Stimulated activated CD4-positive, alpha-beta T cell treated with anti-CD3 and anti-CD28 coated beads, Interleukin-15, amount 100 ng/mL, for 48 hours (primary cell): ENCODE measurements around the gene APCDD1L.
"Not testable (repeated sequence)": the region's sequence is repeated elsewhere in the genome, so short reads cannot be mapped to it uniquely, and the experiment has no call there.

Experiments used
- DNase-seq, 2 donors: peaks; one replicate each; pipeline ENCODE4 v3.0.0-alpha.2; 2020; ENCODE audit warnings: low read depth in 2 of 2

APCDD1L gene

GRCh38 chr20:58440021-58440767 is 75.0 kb downstream of the APCDD1L start:
- no peak for DNase-seq

- DNase-seq, result no peak
These were observed 76.0 kb downstream of the APCDD1L start for GRCh38 chr20:58438970-58439808.

GRCh38 chr20:58436868-58437645 is 78.1 kb downstream of the APCDD1L start:
- DNase-seq, result no peak

- DNase-seq, result no peak
These were observed 80.0 kb downstream of the APCDD1L start for GRCh38 chr20:58435237-58435636.

GRCh38 chr20:58434326-58434725 is 80.9 kb downstream of the APCDD1L start:
- DNase-seq, result no peak

- DNase-seq, result no peak
These were observed 81.4 kb downstream of the APCDD1L start for GRCh38 chr20:58433759-58434158.

GRCh38 chr20:58433029-58433647 is 82.1 kb downstream of the APCDD1L start:
- no peak for DNase-seq

- DNase-seq, result no peak
These were observed 82.8 kb downstream of the APCDD1L start for GRCh38 chr20:58432186-58432954.

GRCh38 chr20:58431134-58431533 is 84.1 kb downstream of the APCDD1L start:
- no peak for DNase-seq

- no peak for DNase-seq
These were observed 85.9 kb downstream of the APCDD1L start for GRCh38 chr20:58429303-58429702.

- DNase-seq, result no peak
These were observed 86.8 kb downstream of the APCDD1L start for GRCh38 chr20:58428364-58428763.

GRCh38 chr20:58427571-58427970 is 87.6 kb downstream of the APCDD1L start:
- DNase-seq, result not testable (repeated sequence)

- no peak for DNase-seq
These were observed 90.8 kb downstream of the APCDD1L start for GRCh38 chr20:58424218-58424969.

- DNase-seq, result no peak
These were observed 93.7 kb downstream of the APCDD1L start for GRCh38 chr20:58421497-58421850.

- no peak for DNase-seq
These were observed 94.3 kb downstream of the APCDD1L start for GRCh38 chr20:58420798-58421496.

- DNase-seq, result no peak
These were observed 96.0 kb downstream of the APCDD1L start for GRCh38 chr20:58418949-58419748.

- no peak for DNase-seq
These were observed 97.8 kb downstream of the APCDD1L start for GRCh38 chr20:58417438-58417837.

GRCh38 chr20:58416835-58417234 is 98.4 kb downstream of the APCDD1L start:
- no peak for DNase-seq

- DNase-seq, result no peak
These were observed 99.1 kb downstream of the APCDD1L start for GRCh38 chr20:58416057-58416456.
